ENCODE results near the gene RIBC1.
A peak's percentile ranks its signal among the peaks of the same experiment; 100 is the strongest.
"Not testable (repeated sequence)": the region's sequence is repeated elsewhere in the genome, so short reads cannot be mapped to it uniquely, and the experiment has no call there.

Gene RIBC1

DNA sequence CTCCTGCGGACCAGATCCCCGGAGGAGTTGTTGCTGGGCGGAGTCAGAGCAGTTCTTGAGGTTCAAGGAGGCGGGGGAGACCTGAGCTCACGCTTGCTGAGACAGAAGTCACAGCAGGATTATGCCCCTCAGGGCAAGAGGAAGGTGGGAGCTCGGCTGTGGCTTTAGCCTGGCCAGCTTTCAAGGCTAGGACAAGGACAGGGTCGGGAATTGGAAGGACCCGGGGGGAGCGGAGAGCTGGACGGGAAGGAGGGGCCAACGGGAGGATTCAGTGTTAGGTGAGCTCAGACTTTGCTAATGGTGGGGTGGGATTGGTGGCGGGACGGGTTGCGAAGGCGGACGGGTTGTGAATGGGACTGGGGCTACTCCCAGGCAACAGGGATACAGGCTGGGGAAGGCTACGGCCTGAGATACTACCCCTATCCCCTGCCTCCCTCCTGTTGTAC is at the start of gene RIBC1:
TSS of gene RIBC1 (plus strand) at position 13 of the 446 bp plus-strand sequence. CDS start 3,404 bp downstream, outside the sequence.
- DNase-seq = no peak

DNA sequence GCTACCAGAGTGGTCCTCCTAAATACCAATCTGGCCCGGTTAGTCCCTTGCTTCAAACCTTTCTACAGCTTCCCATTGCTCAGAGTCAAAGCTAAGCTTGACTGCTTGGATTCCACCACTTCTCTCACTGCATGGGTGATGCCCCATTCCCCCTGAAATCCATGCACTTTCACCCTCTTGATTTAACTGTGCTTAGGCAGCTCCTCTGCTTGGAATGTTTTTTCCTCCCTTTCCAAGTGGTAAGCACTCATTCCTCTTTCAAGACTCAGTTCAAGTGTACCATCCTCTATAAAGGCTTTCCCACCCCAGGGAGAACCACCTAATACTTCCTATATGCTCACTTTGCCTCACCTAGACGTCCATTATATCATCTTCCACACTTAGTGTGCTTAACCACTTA is 49.4 kb upstream of the RIBC1 start:
- no peak for DNase-seq

DNA sequence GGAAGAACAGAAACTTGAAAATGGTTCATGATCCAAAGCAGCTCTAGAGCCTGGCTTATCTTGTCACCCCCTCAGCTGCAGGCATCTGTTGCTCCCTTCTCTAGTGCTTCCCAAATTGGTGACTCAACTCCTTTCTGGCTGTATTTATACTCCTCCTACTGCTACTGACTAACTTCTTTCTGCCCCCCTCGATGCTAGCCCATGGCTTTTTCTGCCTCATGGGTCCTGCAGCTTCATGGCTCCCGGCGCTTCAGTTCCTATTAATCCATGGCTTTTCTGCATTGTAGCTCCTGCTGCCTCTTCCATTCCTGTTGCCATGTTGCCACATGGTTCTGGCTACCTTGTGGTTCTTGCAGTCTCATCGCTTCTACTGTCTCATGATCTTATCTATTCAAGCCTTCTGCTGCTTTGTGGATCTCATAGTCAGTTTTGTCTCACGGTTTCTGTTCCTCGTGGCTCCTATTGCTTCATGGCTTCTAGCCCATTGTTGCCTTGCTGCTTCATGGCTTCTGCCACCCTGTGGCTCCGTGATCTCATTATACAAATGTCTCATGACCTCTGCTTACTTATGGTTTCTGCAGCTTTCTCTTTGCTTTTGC is 48.4 kb upstream of the RIBC1 start:
- DNase-seq = no peak

DNA sequence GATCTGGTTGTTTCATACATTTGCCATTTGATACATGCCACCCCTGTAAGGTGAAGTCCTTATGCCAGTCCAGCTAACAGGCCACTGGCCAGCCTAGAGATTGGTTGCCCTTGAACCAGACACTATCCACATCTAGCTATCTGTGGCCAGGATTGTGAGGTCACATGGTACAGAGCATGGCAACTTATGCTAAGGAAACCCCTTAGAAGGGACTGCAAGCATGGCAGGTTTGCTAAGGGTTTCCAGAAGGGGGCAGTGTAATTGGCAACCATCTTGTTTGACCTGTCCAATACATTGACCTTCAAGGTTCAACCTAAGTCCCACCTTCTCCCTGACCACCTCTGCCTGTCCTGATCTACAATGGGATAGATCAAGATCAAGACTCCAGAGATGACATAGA is 47.8 kb upstream of the RIBC1 start:
- DNase-seq = no peak

DNA sequence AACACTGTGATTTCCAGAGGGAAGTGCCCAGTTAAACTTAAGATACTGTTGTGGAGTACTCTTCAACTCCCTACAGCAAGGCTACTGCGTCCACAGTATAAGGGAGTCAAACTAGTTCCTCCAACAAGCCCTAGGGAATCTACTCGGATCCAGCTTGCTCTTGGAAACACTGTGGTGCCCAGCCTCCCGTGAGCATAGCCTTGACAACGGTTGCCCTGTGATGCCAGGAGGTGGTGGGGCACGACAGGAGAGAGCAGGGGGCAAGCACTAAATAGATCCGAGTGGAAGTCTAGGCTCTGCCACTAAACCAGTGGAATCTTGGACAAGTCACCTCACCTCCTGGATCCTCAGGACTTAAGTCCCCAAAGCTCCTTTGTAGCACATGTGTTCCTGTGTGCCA is 45.8 kb upstream of the RIBC1 start:
- no peak for DNase-seq

DNA sequence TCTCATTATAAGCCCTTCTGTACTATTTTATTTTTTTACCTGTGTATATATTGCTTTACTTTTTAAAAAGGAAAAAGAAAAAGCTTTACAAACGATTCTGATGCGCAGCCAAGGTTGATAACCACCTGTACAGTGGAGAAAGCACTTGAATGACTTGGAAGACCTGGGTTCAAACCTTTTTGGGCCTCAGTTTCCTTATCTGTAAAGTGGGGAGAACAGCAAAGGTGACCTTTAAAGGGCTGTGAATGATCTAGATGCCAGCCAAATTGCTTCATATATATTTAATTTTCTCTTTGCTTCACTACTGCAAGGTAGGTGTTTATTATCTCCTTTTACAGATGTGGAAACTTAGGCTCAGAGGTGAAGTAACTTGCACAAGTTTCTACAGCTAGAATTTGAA is 45.2 kb upstream of the RIBC1 start:
- no peak for DNase-seq

DNA sequence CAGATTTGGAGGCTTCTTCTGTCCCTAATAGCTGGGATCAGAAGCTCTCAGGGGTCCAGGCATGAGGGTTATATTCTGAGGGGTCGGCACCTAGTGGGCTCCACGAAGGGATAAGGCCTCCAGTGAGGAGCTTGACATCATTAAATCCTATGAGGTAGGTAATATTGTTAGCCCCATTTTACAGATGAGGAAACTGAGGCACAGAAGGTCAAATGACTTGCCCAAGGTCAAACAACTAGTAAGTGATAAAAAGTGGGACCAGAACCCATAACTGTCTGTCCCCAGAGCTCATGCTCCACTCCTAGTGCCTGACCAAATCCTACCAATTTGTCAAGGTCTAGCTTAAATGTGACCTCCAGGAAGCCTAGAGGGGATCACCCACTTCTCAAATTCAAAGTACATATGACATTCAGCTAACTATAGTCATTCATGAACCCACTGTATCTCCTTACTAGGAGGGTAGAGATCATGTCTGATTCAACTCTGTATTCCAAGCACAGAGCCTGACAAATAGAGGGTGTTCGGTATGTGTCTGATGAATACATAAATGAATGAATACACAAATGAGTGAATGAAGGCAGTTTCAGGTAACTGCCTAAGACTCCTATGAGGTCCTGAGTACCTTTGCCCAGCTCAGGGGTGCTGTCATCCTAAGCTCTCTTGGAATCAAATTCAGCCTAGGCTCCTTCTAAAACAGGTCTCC is 43.5 kb upstream of the RIBC1 start:
- no peak for DNase-seq

DNA sequence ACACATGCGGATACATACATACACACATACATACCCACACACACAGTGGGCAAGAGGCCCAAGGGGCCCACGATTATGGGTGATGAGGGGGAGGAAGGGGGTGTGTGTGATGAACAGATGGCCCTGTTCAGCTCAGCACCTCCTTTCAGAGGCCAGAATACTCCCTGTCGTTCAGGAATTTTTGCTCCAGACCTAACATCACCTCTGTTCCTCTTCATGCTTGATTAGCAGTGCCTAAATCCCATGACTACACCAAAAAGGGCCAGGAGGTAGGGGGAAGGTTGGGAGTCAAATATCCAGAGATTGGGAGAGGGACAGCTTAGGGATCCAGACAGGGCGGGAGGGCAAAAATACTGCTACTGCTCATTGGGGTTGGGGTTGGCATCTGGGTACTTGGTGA is 42.9 kb upstream of the RIBC1 start:
- DNase-seq = no peak

DNA sequence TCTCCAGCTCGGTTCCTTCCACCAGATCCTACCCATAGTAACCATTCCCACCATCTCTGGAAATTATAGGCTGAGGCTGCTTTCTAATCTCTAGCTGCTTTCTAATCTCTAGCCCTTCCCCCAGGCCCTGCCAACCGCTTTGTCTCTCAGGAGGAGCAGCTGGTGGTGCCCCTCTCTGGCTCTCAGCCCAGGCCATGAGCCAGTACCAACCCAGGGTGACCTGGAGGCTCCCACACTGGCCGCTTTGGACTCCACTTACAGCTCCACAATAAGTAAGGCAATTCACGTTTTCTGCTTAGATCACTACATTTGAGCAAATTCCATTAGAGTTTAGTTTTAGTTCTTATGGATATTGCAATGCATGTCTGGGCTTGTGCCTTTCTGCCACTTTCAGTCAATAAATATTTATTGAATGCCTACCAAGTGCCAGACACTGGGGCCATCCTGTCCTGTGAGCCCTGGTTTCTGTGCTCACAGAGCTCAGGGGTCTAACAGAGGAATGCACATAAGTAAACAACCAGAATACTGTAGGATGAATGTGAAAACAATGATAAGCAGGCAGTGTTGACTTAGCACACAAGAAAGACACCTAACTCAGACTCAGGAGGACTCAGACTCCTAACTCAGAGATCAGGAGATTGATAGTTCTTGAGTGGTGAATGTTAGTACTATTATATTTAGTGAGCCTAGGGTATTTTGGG is 39.1 kb upstream of the RIBC1 start:
- no peak for DNase-seq

DNA sequence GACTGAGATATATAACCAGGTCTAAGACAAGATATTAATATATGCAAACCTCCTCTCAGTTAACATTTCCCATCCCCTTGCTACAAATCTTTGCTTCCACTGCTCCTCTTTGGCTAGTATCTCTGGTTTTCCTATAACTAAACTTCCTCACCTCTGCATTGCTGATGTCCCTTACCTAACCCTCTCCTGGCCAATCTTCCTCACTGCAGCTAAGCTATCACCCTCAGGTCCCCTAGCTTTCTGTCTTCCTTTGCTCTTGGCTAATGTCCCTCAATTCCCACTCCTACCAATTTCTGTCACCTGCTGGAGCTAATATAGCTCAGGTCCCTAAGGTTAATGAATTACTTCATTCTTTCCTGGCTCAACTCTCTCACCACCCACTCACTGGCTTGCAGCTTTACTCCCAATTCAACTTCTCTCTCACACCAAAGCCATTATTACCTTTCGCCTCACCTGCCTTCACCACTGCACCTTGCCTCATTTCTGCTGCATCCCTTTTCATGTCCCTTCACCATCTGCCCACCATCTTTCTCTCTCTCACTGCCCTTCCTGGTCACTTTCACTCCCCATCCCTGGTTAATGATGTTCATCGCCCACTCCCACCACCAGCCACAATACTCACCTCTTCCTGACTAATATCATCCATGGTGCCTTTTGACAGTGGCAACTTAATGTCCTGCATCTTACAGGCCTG is 26.9 kb upstream of the RIBC1 start:
- no peak for DNase-seq

DNA sequence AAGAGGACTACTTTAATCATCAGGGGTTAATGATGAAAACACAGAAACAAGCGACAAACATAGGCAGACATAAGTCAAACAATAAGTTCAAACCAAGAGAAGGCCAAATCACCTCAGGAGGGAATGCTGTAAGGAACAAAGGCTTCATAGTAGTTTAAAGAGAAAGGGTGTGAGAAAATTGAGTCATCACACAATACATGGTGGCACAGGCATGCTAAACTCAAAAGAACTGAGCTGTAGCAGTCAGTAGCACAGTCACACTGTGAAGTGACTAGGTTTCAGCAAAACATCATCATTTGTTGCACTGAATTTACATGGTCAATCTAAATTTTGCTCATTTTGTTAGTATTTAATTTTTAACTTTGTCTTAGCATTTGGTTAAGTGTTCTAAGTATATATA is 24.5 kb upstream of the RIBC1 start:
- DNase-seq = no peak

DNA sequence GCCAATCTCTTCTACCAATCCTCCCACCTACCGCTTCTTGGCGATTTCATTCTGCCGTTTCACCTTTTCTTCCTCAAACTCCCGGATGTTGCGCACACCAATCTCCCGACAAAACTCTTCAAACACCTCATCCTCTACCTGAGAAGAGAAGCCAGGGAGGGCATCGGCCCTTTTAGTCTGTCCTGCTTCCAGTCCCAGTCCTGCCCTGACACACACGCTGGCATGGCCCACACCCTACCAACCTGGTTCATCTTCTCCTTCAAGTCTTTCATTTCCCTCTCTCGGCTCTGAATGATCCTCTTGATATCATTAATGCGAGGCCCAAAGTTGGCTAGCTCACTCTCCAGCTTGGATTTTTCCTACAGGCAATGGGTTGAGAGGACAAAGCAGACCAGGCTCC is 19.1 kb upstream of the RIBC1 start:
- no peak for DNase-seq

DNA sequence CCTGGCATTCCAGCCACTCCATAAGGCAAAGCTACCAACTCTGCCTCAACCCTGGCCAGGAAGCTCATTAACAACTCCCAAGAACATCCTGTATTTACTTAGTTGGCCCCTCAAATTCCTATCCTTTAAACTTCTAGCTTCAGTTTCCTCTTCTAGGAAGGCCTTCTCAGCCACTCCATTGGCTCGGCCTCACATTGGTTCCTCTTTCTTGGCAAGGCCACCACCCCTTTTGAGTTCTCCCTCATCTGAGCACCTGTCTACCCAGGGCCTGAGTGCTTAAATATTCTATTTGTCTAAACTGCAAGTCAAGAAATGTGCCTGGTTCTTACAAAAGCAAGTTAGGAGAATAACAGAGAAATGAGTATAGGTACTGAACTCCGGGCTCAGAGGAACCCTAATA is 10.2 kb upstream of the RIBC1 start:
- no peak for DNase-seq

DNA sequence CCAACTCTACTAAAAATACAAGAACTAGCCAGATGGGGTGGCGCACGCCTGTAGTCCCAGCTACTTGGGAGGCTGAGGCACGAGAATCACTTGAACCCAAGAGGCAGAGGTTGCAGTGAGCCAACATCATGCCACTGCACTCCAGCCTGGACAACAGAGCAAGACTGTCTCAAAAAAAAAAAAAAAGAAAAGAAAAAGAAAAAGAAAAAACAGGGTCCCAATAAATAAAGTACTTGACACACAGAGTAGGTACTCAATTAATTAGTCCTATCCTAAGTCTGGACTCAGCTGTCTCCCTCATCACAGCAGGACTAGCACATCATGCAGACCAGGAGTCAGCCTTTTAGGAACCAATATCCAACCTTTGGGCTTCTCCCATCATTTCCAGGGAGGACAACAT is 2.3 kb upstream of the RIBC1 start:
- DNase-seq = not testable (repeated sequence)

DNA sequence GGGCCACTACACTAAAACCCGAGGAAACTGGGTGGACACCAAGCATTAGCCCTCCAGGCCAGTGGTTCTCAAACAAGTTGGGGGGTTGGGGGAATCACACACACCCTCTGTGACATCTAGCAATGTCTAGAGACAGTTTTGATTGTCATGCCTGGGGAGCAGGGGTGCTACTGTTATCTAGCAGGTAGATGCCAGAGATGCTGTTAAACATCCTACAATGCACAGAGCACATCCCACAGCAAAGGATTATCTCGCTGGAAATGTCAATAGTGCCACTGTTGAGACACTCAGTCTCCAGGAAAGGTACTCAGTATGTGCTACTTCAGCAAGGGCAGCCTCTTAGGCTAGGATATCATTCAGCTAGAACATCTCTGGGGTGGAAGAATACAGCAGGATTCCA is 1.5 kb upstream of the RIBC1 start:
- DNase-seq = no peak

DNA sequence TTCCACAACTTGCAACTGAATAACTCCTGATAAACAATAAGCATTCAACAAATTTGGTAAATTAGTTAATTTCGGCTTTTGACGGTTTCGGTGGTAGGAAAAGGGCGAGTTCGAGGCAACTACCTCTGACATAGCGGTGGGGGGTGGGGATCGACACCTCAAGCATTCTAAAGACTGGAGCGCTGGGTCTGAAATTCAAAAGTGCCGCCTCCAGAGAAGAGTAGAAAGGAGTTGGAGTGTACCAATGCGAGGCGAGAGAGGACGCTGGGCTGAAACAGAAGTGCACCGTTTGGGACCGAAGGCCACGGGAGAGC is 944 bp upstream of the RIBC1 start:
- DNase-seq = no peak

DNA sequence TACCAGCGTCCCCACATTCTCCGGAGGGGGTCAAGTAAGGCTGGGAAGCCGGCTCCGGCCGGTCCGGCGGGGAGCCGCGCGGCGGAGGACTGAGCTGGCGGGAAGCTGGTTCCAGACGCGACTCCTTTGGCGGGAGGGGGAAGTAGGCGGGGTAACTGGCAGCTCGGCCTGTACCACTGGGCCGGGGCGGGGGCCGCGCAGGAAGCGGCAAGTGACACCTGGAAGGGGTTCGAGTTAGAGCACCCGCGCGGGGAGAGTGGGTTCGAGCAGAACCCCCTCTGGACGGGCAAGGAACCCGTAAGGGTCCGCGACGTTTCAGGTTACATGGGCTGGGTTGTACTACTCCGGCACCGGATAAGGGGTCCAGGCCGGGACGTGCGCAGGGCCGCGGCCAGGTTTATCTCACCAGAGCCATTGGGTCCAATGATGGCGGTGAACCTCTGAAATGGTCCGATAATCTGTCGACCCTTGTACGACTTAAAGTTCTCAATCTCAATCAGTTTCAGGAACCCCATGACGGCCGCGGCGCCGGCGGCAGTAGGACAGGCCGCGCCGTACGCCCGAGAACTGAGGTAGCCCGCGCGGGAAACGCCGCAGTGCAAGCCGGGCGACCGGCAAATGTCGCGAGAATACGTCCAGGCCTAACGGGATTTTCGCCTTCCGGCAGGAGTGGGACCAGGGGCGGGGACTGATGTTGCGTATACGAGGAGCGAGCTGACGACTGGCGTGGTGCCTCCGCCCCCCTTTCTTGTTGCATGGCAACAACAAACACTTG is 400 bp upstream of the RIBC1 start, which contains the start of gene SMC1A:
TSS of gene SMC1A (minus strand) at position 569 of the 775 bp plus-strand sequence. CDS start at position 515, 54 bp downstream.
- peak; percentile 92 for DNase-seq

DNA sequence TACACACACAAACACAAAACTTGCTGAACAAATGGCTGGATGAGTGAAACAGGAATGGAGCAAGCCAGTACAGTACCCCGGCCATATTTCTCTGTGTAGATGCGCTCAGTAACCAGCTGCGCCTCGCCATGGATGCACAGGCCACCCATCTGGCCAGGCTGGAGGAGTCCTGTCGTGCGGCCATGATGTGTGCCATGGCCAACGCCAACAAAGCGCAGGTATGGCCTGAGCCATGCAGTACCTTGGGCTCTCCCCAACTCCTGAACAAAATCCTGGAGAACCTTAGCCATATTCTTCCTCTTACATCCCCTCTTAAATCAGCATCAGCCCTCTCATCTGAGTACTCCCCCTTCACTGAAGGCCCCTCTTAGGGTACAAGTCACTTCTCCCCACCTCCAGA is 7.1 kb downstream of the RIBC1 start:
- DNase-seq = no peak

DNA sequence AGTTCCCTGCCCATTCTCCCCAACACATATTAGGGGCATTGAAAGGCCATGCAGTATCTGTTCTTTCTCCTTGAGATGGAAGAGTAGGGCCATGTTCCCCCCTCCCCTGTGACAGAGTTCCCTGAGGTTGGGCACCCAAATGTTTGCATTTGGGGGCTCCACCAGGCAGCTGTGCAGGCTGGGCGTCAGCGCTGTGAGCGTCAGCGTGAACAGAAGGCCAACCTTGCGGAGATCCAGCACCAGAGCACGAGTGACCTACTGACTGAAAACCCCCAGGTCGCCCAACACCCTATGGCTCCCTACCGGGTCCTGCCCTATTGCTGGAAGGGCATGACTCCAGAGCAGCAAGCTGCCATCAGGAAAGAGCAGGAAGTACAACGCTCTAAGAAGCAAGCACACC is 7.6 kb downstream of the RIBC1 start:
- DNase-seq = no peak

DNA sequence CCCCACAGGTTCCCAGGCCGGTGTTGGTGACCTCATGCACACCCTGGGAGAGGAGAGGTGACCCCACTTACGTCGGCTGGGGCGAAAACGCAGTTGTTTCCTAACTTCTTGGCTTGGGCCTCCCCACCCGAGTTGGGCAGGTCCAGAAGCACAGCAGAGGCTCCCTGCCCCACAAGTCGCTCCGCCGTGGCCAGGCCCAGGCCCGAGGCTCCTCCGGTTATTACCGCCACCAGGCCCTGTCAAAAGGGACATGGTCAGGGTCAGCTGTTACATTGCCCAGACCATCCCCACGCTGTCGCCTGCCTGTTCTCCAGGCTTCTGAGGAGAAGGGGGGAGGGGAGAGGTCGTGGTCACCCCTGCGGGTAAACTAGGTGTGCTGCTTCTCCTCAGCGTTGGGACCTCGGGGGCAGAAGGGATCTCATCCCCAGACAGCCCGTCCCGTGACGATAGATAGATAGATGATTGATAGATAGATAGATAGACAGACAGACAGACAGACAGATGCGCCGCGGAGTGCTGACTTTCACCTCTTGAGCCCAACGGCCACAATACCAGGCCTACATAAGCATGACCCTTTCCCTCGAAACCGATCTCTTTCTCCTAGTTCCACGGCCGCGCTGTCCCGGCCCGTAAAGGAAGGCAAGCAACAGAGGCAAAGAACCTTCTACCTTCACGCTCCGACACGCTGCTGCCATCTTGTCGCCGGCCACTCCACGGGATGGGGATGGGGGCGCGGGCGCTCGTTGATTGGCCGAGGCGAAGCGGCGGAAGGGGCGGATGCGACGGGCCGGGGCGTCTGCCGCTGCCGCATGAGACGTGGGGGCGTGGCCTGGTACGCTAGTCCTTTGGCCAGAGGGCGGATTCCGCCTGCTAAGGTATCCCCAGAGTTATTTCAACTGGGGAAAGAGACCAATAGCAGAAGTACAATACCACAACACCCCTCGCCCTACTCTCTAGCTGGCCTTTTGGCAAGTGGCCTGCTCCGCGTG is 11.3 kb downstream of the RIBC1 start, which contains the start of gene HSD17B10:
TSS of gene HSD17B10 (minus strand) at position 720 of the 989 bp plus-strand sequence. CDS start at position 695, 25 bp downstream.
- peak; percentile 55 for DNase-seq

DNA sequence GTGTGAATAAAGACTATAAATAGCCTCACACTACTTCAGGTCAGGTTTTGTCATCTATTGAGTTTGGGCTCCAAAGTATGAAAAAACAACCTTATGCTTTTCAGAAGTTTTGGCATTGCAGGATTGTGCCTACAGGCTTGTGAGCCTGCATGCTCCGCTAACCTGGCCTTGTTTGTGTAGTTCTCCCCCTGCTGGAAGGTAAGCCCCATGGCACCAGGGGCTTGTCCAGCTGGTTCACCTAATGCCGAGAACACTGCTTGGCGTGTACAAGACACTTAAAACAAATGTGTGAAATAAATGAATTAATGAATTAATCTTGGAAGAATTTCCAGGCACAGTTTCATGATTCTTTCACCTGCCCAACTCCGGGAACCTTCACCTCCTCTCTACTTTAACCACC is 13.3 kb downstream of the RIBC1 start:
- peak; percentile 18 for DNase-seq
